GM06990 (cell line): ENCODE measurements around the gene HSPA8.

ENCODE experiments used
- DNase-seq: peaks from one replicate; pipeline ENCODE4 v3.0.0-alpha.2; 2011; ENCODE audit not compliant: insufficient read length; ENCODE audit errors: extremely low read depth
- H3K27me3 ChIP-seq: replicated peaks from 2 replicates; pipeline ENCODE4 v1.6.0; 2011; ENCODE audit warnings: low read length; ENCODE audit not compliant: control insufficient read depth, insufficient read depth
- H3K36me3 ChIP-seq: 2 replicates; pipeline ENCODE4 v1.5.1; 2011; ENCODE audit warnings: low read length; ENCODE audit not compliant: control insufficient read depth, insufficient read depth
- H3K4me3 ChIP-seq: replicated peaks from 2 replicates; pipeline ENCODE4 v1.5.1; 2011; ENCODE audit warnings: low read depth, mild to moderate bottlenecking, control low read depth, low read length
- TF ChIP-seq, protein P1 (sequence below): IDR thresholded peaks from 2 replicates; pipeline ENCODE4 v1.5.1; 2011; ENCODE audit warnings: low read length, control low read depth, mild to moderate bottlenecking, inconsistent platforms; ENCODE audit not compliant: insufficient read depth, poor library complexity, severe bottlenecking

The HSPA8 gene

DNA sequence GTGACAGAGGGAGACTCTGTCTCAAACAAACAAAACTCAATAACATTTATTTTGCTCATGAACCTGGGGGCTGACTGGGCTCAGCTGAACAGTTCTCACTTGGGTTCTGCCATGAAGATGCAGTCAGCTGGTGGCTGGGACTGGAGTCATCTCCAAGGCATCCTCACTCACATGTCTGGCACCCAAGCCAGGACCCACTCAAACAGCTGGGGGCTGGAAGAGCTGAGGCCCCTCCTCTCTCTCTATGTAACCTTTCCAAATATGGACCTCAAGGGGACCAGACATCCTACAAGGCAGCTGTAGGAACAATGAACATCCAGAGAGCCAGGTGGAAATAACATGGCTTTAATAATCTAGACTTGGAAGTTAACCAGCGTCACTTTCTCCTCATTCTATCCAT, 16.8 kb downstream of the HSPA8 start:
- no peaks in the 10 kb centered on the region; the same call in 1 of the 2 replicates for H3K27me3 ChIP-seq
- no peak overlapping the region for H3K4me3 ChIP-seq
- TF ChIP-seq, protein P1, sequence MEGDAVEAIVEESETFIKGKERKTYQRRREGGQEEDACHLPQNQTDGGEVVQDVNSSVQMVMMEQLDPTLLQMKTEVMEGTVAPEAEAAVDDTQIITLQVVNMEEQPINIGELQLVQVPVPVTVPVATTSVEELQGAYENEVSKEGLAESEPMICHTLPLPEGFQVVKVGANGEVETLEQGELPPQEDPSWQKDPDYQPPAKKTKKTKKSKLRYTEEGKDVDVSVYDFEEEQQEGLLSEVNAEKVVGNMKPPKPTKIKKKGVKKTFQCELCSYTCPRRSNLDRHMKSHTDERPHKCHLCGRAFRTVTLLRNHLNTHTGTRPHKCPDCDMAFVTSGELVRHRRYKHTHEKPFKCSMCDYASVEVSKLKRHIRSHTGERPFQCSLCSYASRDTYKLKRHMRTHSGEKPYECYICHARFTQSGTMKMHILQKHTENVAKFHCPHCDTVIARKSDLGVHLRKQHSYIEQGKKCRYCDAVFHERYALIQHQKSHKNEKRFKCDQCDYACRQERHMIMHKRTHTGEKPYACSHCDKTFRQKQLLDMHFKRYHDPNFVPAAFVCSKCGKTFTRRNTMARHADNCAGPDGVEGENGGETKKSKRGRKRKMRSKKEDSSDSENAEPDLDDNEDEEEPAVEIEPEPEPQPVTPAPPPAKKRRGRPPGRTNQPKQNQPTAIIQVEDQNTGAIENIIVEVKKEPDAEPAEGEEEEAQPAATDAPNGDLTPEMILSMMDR = no peak
- no peaks in the 10 kb centered on the region for H3K36me3 ChIP-seq
- no peak for DNase-seq

DNA sequence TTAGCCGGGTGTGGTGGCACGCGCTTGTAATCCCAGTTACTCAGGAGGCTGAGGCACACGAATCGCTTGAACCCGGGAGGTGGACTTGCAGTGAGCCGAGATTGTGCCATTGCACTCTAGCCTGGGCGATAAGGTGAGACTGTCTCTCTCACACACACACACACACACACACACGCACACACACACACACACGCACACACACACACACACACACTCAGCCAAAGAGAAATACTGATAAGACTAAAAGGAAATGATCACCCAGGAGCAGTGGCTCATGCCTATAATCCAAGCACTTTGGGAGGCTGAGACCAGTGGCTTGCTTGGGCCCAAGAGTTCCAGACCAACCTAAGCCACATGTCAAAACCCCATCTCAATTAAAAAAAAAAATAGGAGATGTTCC, 20.8 kb downstream of the HSPA8 start:
- TF ChIP-seq, protein P1 = no peak
- no peak for DNase-seq
- Histone ChIP-seq H3K36me3 (no peaks in the 10 kb centered on the region), H3K4me3 (no peak overlapping the region), H3K27me3 (no peaks in the 10 kb centered on the region)

DNA sequence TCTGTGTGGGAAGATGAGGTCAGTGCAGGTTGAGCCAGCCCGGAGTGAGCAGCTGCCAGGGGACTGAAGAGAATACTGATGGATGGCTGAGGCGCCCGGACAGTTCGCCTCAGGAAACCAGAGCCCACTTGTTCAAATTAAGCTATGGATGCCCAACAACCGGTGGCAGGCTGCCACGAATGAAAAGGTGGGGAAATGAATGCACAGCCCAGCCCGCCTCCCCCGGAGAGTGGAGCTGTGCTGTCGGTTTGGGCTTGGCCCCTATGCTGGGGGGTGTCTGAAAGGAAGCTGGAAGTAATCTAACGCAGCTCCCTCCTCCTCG, 21.9 kb downstream of the HSPA8 start:
- H3K27me3 ChIP-seq = no peaks in the 10 kb centered on the region
- no peak overlapping the region for H3K4me3 ChIP-seq
- no peaks in the 10 kb centered on the region for H3K36me3 ChIP-seq
- no peak for DNase-seq
- TF ChIP-seq, protein P1 = no peak

DNA sequence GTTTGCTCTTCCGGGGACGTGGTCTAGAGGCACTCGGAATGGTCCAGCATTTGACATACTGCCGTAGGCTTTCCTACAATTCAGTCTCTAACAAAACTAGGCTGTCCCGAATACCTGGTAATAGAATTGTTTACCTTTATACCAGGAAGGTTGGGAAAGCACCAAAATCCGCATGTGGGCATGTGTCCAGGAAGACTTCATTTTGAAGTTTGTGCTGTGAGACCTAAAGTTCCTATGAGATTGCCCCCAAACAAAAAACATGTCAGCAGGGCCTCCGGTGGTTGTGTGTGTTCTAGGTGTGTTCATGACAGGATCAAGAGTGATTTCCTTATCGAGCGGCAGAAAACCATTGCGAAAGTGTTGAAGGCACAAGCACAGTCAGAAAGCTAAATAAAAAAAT, 26.1 kb downstream of the HSPA8 start:
- Histone ChIP-seq H3K27me3 (no peaks in the 10 kb centered on the region), H3K36me3 (no peaks in the 10 kb centered on the region), H3K4me3 (no peak overlapping the region)
- no peak for DNase-seq
- TF ChIP-seq, protein P1 = no peak

DNA sequence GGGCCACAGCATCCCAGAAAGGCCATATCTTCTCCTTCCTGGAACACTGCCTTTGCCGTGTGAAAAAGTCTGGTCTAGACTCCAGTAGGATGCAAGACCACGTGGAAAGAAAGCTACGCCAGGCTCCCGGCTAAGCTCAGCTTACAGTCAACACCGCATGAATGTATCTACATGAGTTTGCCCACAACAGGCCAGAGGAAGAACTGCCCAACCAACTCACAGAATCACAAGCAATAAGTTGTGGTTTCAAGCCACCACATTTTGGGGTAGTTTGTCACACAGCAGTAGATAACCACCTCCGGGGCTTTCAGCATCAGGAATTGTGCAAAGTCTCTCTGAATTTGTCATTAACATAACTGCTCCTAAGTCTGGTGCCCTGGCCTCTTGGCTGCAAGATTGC, 27.3 kb downstream of the HSPA8 start:
- no peak for DNase-seq
- no peaks in the 10 kb centered on the region for H3K27me3 ChIP-seq
- no peaks in the 10 kb centered on the region for H3K36me3 ChIP-seq
- TF ChIP-seq, protein P1 = no peak
- no peak overlapping the region for H3K4me3 ChIP-seq

DNA sequence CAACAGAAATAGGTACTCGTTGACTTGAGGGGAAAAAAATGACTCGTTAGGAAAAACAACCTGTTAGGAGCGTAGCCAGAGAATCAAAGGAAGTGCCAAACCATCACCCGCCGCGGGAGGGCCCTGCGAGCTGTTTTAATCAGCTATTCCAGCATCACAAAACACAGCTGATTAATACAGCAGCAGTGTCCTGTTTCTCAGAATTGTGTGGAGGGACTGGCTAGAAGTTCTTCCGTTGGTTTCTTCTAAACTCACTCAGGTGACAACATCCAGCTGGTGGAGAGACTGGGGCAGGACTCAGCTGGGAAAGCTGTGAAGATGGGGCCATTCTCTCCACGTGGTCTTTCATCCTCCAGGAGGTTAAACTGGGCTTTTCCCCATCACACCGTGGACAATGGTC, 28.0 kb downstream of the HSPA8 start:
- Histone ChIP-seq H3K27me3 (no peaks in the 10 kb centered on the region), H3K36me3 (no peaks in the 10 kb centered on the region), H3K4me3 (no peak overlapping the region)
- TF ChIP-seq, protein P1 = no peak
- DNase-seq = no peak
